Karpas-422 (cell line): ENCODE measurements around the gene CMBL. TPM values are rescaled to one million over a fixed set of nuclear protein-coding genes. Genes with fewer than 3 reads are reported as not detected.

Experiments used
- DNase-seq: peaks from one replicate; pipeline ENCODE4 v3.0.0-alpha.2; 2015
- H2AFZ ChIP-seq: fragments of 200-600 bp; sonication (generic); 2 replicates; pipeline ENCODE4 v1.6.1; 2014; ENCODE audit warnings: antibody characterized with exemption, low read length, mixed read lengths
- H3K27ac ChIP-seq: fragments of 200-600 bp; sonication (generic); 2 replicates; pipeline ENCODE4 v1.5.1; 2014; ENCODE audit warnings: mild to moderate bottlenecking, low read length, moderate library complexity
- H3K27me3 ChIP-seq: fragments of 200-600 bp; sonication (generic); 2 replicates; pipeline ENCODE4 v1.6.1; 2014; ENCODE audit warnings: low read length, mixed read lengths
- H3K36me3 ChIP-seq: fragments of 200-600 bp; sonication (generic); 2 replicates; pipeline ENCODE4 v1.6.1; 2014; ENCODE audit warnings: low read length, mixed read lengths; ENCODE audit not compliant: insufficient read depth
- H3K4me1 ChIP-seq: fragments of 200-600 bp; sonication (generic); 2 replicates; pipeline ENCODE4 v1.6.1; 2014; ENCODE audit warnings: mild to moderate bottlenecking, low read length, mixed read lengths
- H3K4me2 ChIP-seq: fragments of 200-600 bp; sonication (generic); 2 replicates; pipeline ENCODE4 v1.6.1; 2014; ENCODE audit warnings: low read length, low read depth, mild to moderate bottlenecking; ENCODE audit not compliant: poor library complexity, severe bottlenecking
- H3K4me3 ChIP-seq: fragments of 200-600 bp; sonication (generic); 2 replicates; pipeline ENCODE4 v1.5.1; 2014; ENCODE audit warnings: mild to moderate bottlenecking, antibody characterized with exemption, low read length, mixed read lengths
- H3K79me2 ChIP-seq: fragments of 200-600 bp; sonication (generic); 2 replicates; pipeline ENCODE4 v1.6.1; 2014; ENCODE audit warnings: mild to moderate bottlenecking, low read length, mixed read lengths
- H3K9ac ChIP-seq: fragments of 200-600 bp; sonication (generic); 2 replicates; pipeline ENCODE4 v1.6.0; 2014; ENCODE audit warnings: low read length
- H3K9me2 ChIP-seq: fragments of 200-600 bp; sonication (generic), shearing (Covaris generic); replicated peaks from 2 replicates; pipeline ENCODE4 v1.6.0; 2014; ENCODE audit warnings: mild to moderate bottlenecking, low read length, moderate library complexity; ENCODE audit not compliant: insufficient read depth
- H3K9me3 ChIP-seq: fragments of 300-700, 200-600 bp; sonication (generic); 2 replicates; pipeline ENCODE4 v1.6.1; 2014; ENCODE audit warnings: low read length, mixed read lengths
- H4K20me1 ChIP-seq: fragments of 200-600 bp; sonication (generic); 2 replicates; pipeline ENCODE4 v1.6.1; 2014; ENCODE audit warnings: mild to moderate bottlenecking, antibody characterized with exemption, low read length, low read depth; ENCODE audit not compliant: insufficient read depth
- total RNA-seq: library from RNA; depleted of rRNA; stranded (reverse); fragments of >200 nt; shearing (Covaris generic); gene quantifications from 2 replicates; pipeline ENCODE4 v1.2.3, GENCODE V29; 2014; ENCODE audit warnings: low replicate concordance

CMBL gene
- total RNA-seq, 1 experiment from 2014 or later = not detected

- Histone ChIP-seq H3K79me2 (peaks cover 47% of the 10 kb centered on the region), H3K9ac (no peak overlapping the region), H3K9me3 (no peaks in the 10 kb centered on the region), H3K27me3 (no peaks in the 10 kb centered on the region), H3K9me2 (no peaks in the 10 kb centered on the region), H3K36me3 (peaks cover 4% of the 10 kb centered on the region), H3K4me2 (no peak overlapping the region), H2AFZ (no peak overlapping the region), H4K20me1 (peaks cover 9% of the 10 kb centered on the region; the same call in 1 of the 2 replicates), H3K4me1 (peaks cover 16% of the 10 kb centered on the region), H3K27ac (no peak overlapping the region), H3K4me3 (no peak overlapping the region)
- no peak for DNase-seq
Measured at GRCh38 chr5:10246761-10247160, 60.9 kb downstream of the CMBL start.

GRCh38 chr5:10244342-10244944, 63.3 kb downstream of the CMBL start:
- H3K27ac ChIP-seq = no peak overlapping the region
- H3K9me3 ChIP-seq = no peaks in the 10 kb centered on the region
- H3K79me2 ChIP-seq = peaks cover 33% of the 10 kb centered on the region

DNA sequence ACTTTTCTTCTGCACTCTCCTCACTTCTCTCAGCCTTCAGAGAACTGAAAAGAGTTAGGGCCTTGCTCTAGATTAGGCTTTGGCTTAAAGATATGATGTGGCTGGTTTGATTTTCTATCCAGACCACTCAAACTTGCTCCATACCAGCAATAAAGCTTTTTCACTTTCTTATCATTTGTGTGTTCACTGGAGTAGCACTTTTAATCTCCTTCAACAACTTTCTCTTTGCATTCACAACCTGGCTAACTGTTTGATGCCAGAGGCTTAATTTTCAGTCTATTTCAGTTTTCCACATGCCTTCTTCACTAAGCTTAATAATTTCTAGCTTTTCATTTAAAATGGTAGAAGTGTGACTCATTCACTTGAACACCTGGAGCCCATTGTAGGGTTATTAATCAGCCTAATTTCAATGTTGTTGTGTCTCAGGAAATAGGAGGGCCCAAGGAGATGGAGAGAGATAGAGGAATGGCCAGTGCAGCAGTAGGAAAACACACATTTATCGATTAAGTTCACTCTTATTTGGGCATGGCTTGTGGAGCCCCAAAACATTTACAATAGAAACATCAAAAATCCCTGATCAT, 64.0 kb downstream of the CMBL start:
- H2AFZ ChIP-seq = no peak overlapping the region
- H3K4me2 ChIP-seq = no peak overlapping the region
- H3K9ac ChIP-seq = no peak overlapping the region
- no peak for DNase-seq
- H3K9me2 ChIP-seq = no peaks in the 10 kb centered on the region
- H3K79me2 ChIP-seq = peaks cover 26% of the 10 kb centered on the region
- no peaks in the 10 kb centered on the region for H3K36me3 ChIP-seq
- no peaks in the 10 kb centered on the region for H3K9me3 ChIP-seq
- H3K27ac ChIP-seq = no peak overlapping the region
- no peaks in the 10 kb centered on the region for H3K27me3 ChIP-seq
- H3K4me3 ChIP-seq = no peak overlapping the region
- peaks cover 9% of the 10 kb centered on the region for H3K4me1 ChIP-seq
- no peaks in the 10 kb centered on the region for H4K20me1 ChIP-seq

More at GRCh38 chr5:10244342-10244944, 63.3 kb downstream of the CMBL start:
- Histone ChIP-seq H3K36me3 (no peaks in the 10 kb centered on the region), H3K9ac (no peak overlapping the region), H3K9me2 (no peaks in the 10 kb centered on the region), H3K27me3 (no peaks in the 10 kb centered on the region), H2AFZ (no peak overlapping the region), H4K20me1 (no peaks in the 10 kb centered on the region), H3K4me2 (no peak overlapping the region), H3K4me1 (peaks cover 11% of the 10 kb centered on the region), H3K4me3 (no peak overlapping the region)
- DNase-seq = no peak

GRCh38 chr5:10235350-10235749, 72.4 kb downstream of the CMBL start:
- no peak overlapping the region for H3K4me2 ChIP-seq
- H4K20me1 ChIP-seq = no peaks in the 10 kb centered on the region
- H3K4me3 ChIP-seq = no peak overlapping the region
- no peak overlapping the region for H3K27ac ChIP-seq
- no peaks in the 10 kb centered on the region; the same call in 1 of the 2 replicates for H3K36me3 ChIP-seq
- no peaks in the 10 kb centered on the region for H3K4me1 ChIP-seq
- no peak for DNase-seq
- no peaks in the 10 kb centered on the region for H3K9me3 ChIP-seq
- no peak overlapping the region for H3K9ac ChIP-seq
- H3K9me2 ChIP-seq = no peaks in the 10 kb centered on the region
- H2AFZ ChIP-seq = no peak overlapping the region
- H3K27me3 ChIP-seq = no peaks in the 10 kb centered on the region
- no peaks in the 10 kb centered on the region for H3K79me2 ChIP-seq

DNA sequence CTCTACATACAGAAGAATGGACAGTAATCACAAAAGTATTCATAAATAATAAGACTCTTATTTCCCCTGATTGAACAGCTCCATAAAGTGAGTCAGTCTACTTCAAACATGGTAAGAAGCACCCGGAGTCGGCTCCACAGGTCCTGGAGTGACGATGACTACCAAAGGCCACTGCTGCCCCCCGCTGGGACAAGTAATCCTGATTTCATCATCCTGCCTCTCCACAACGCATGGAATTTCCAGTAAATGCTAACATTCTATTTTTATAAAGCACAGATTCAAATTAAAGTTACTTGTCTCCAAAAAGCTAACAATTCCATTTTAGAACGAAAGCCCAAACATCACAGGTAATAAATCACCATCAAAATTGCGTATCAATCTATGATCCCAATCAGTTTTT, 74.2 kb downstream of the CMBL start:
- Histone ChIP-seq H4K20me1 (no peaks in the 10 kb centered on the region), H3K9me3 (no peaks in the 10 kb centered on the region), H3K36me3 (no peaks in the 10 kb centered on the region; the same call in 1 of the 2 replicates), H2AFZ (no peak overlapping the region), H3K9me2 (no peaks in the 10 kb centered on the region), H3K9ac (no peak overlapping the region), H3K4me2 (no peak overlapping the region), H3K4me3 (no peak overlapping the region), H3K27ac (no peak overlapping the region), H3K79me2 (no peaks in the 10 kb centered on the region), H3K4me1 (no peaks in the 10 kb centered on the region), H3K27me3 (no peaks in the 10 kb centered on the region)
- no peak for DNase-seq

GRCh38 chr5:10233011-10233410, 74.7 kb downstream of the CMBL start:
- H2AFZ ChIP-seq = no peak overlapping the region
- no peak overlapping the region for H3K4me3 ChIP-seq
- no peaks in the 10 kb centered on the region for H3K79me2 ChIP-seq
- no peaks in the 10 kb centered on the region for H4K20me1 ChIP-seq
- H3K9me3 ChIP-seq = no peaks in the 10 kb centered on the region
- no peaks in the 10 kb centered on the region for H3K9me2 ChIP-seq
- H3K27ac ChIP-seq = no peak overlapping the region
- H3K4me1 ChIP-seq = no peaks in the 10 kb centered on the region
- no peak for DNase-seq
- no peak overlapping the region for H3K4me2 ChIP-seq
- no peak overlapping the region for H3K9ac ChIP-seq
- no peaks in the 10 kb centered on the region for H3K27me3 ChIP-seq
- no peaks in the 10 kb centered on the region for H3K36me3 ChIP-seq

- Histone ChIP-seq H3K4me3 (no peak overlapping the region), H3K4me1 (no peaks in the 10 kb centered on the region), H3K27me3 (no peaks in the 10 kb centered on the region), H3K9ac (no peak overlapping the region), H4K20me1 (no peaks in the 10 kb centered on the region), H3K4me2 (no peak overlapping the region), H3K27ac (no peak overlapping the region), H3K36me3 (no peaks in the 10 kb centered on the region), H3K9me3 (no peaks in the 10 kb centered on the region), H3K9me2 (no peaks in the 10 kb centered on the region), H2AFZ (no peak overlapping the region), H3K79me2 (no peaks in the 10 kb centered on the region)
- DNase-seq = no peak
Measured at GRCh38 chr5:10232386-10232785, 75.3 kb downstream of the CMBL start.

GRCh38 chr5:10229306-10230048, 78.2 kb downstream of the CMBL start:
- Histone ChIP-seq H3K9ac (no peak overlapping the region), H4K20me1 (no peaks in the 10 kb centered on the region), H3K4me3 (no peak overlapping the region), H3K27me3 (no peaks in the 10 kb centered on the region), H3K36me3 (no peaks in the 10 kb centered on the region), H2AFZ (no peak overlapping the region), H3K79me2 (no peaks in the 10 kb centered on the region), H3K4me2 (no peak overlapping the region), H3K9me2 (no peaks in the 10 kb centered on the region), H3K4me1 (no peaks in the 10 kb centered on the region), H3K9me3 (no peaks in the 10 kb centered on the region), H3K27ac (no peak overlapping the region)
- DNase-seq = no peak
